Measurements from ENCODE around the gene TEAD3. TPM values are rescaled to one million over a fixed set of nuclear protein-coding genes. Genes with fewer than 3 reads are reported as not detected.

TEAD3 gene
- total RNA-seq, 4 donors from 2014 or later, result 10.2 to 107 (median 17.2) TPM

GRCh38 chr6:35448191-35448590, 48.7 kb downstream of the TEAD3 start:
- Histone ChIP-seq H3K36me3 (no peaks in the 10 kb centered on the region), H3K27ac (no peak overlapping the region), H3K4me1 (no peaks in the 10 kb centered on the region), H3K9me3 (no peaks in the 10 kb centered on the region), H3K27me3 (no peaks in the 10 kb centered on the region), H3K4me3 (no peak overlapping the region)
- intact Hi-C loops (cut with DNase I; ENCODE audit: low total_unique reads), result no loop called here
- TF ChIP-seq CTCF (IDR thresholded peaks at IDR 0.05), result no peak
- TF ChIP-seq POLR2A (IDR thresholded peaks at IDR 0.05), result no peak
- DNase-seq, result no peak

DNA sequence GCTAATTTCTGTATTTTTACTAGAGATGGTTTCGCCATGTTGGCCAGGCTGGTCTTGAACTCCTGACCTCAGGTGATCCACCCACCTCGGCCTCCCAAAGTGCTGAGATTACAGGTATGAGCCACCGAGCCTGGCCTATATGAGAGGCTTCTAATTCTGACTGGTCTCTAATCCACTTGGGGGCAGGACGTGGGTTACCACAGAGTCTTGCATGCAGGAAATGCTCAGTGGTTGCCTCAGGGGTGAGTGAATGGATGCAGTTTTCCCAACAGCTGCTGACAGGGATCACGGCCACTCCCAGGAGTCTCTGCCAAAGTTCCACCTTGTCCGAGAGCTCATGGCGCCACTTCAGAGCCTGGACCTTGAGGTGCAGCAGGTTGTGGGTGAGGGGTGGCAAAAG, 51.2 kb downstream of the TEAD3 start:
- H3K36me3 ChIP-seq, result no peaks in the 10 kb centered on the region
- intact Hi-C loops (cut with DNase I; ENCODE audit: low total_unique reads), result loop anchor here (2.0 kb wide), 1 partner anchor 105 kb away; no protein-coding TSS in a partner anchor
- no peak overlapping the region for H3K27ac ChIP-seq
- no peaks in the 10 kb centered on the region for H3K4me1 ChIP-seq
- H3K27me3 ChIP-seq, result no peaks in the 10 kb centered on the region
- TF ChIP-seq POLR2A (IDR thresholded peaks at IDR 0.05) (no peak), CTCF (IDR thresholded peaks at IDR 0.05) (no peak)
- H3K9me3 ChIP-seq, result no peaks in the 10 kb centered on the region
- DNase-seq, result no peak
- H3K4me3 ChIP-seq, result no peak overlapping the region

GRCh38 chr6:35443341-35444030, 53.4 kb downstream of the TEAD3 start:
- Histone ChIP-seq H3K27ac (no peak overlapping the region), H3K4me3 (no peak overlapping the region), H3K4me1 (no peaks in the 10 kb centered on the region), H3K36me3 (no peaks in the 10 kb centered on the region), H3K27me3 (no peaks in the 10 kb centered on the region), H3K9me3 (no peaks in the 10 kb centered on the region)
- no peak for DNase-seq
- TF ChIP-seq POLR2A (IDR thresholded peaks at IDR 0.05), result no peak
- intact Hi-C loops (cut with DNase I; ENCODE audit: low total_unique reads), result no loop called here

- TF ChIP-seq CTCF (IDR thresholded peaks at IDR 0.05), result no peak
- no peak for TF ChIP-seq POLR2A (IDR thresholded peaks at IDR 0.05)
- Histone ChIP-seq H3K4me1 (no peaks in the 10 kb centered on the region), H3K36me3 (no peaks in the 10 kb centered on the region), H3K27ac (no peak overlapping the region), H3K9me3 (no peaks in the 10 kb centered on the region), H3K4me3 (no peak overlapping the region), H3K27me3 (no peaks in the 10 kb centered on the region)
- DNase-seq, result no peak
- intact Hi-C loops (cut with DNase I; ENCODE audit: low total_unique reads), result no loop called here
Measured at GRCh38 chr6:35442693-35443092, 54.2 kb downstream of the TEAD3 start.

DNA sequence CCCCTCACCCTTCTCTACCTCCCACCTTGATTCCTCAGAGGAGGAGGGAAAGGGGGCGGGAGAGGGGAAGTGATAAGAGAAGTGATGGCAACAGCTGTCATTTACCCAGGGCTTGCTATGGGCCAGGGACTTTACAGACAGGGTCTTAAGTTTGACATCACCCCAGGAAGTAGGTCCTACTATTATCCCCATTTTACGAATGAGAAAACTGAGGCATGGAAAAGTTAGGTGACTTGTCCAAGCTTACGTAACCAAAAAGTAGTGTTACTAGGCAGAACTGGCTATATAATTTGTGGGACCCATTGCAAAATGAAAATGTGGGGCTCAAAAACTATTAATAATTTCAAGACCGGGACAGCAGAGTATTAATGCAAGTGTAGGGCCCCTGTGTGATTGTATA, 55.2 kb downstream of the TEAD3 start:
- TF ChIP-seq CTCF (IDR thresholded peaks at IDR 0.05) (no peak), POLR2A (IDR thresholded peaks at IDR 0.05) (no peak)

More for the DNA sequence above, 55.2 kb downstream of the TEAD3 start:
- H3K4me3 ChIP-seq, result no peak overlapping the region
- no peaks in the 10 kb centered on the region for H3K36me3 ChIP-seq
- no peaks in the 10 kb centered on the region for H3K9me3 ChIP-seq
- H3K27ac ChIP-seq, result no peak overlapping the region
- H3K4me1 ChIP-seq, result no peaks in the 10 kb centered on the region
- intact Hi-C loops (cut with DNase I; ENCODE audit: low total_unique reads), result no loop called here
- no peaks in the 10 kb centered on the region for H3K27me3 ChIP-seq
- DNase-seq, result no peak
